HepG2 (cell line): ENCODE measurements around the gene CTRL. TPM values are rescaled to one million over a fixed set of nuclear protein-coding genes. Genes with fewer than 3 reads are reported as not detected.
A peak's percentile ranks its signal among the peaks of the same experiment; 100 is the strongest.

Experiments used
- ARID5B ChIP-seq: IDR thresholded peaks from 2 replicates; pipeline ENCODE4 v1.4.0; 2020; ENCODE audit warnings: mild to moderate bottlenecking, missing genetic modification reagents
- BCL6 ChIP-seq: IDR thresholded peaks from 2 replicates; pipeline ENCODE4 v1.6.1; 2016; ENCODE audit warnings: missing genetic modification reagents, missing compliant biosample characterization
- CREM ChIP-seq, 2 experiments: sonication (generic) in 1 of 2; formaldehyde crosslinking in 1 of 2; IDR thresholded peaks; 2 replicates each; pipeline versions ENCODE4 v1.4.0 to v1.6.1; 2016 to 2020; ENCODE audit warnings: antibody characterized with exemption in 1 of 2, mild to moderate bottlenecking in 1 of 2, missing genetic modification reagents in 1 of 2
- DDIT3 ChIP-seq: sonication (generic); formaldehyde crosslinking; IDR thresholded peaks from 2 replicates; pipeline ENCODE4 v1.4.0; 2020; ENCODE audit warnings: mild to moderate bottlenecking, missing genetic modification reagents
- ETV5 ChIP-seq: IDR thresholded peaks from 2 replicates; pipeline ENCODE4 v1.6.1; 2018; ENCODE audit warnings: missing biosample characterization, missing genetic modification reagents, inconsistent platforms, borderline replicate concordance
- GATAD1 ChIP-seq: IDR thresholded peaks from 2 replicates; pipeline ENCODE4 v1.6.1; 2016; ENCODE audit warnings: missing genetic modification reagents, missing compliant biosample characterization
- HDAC2 ChIP-seq: sonication (generic); formaldehyde crosslinking; IDR thresholded peaks from 2 replicates; pipeline ENCODE4 v1.4.0; 2020; ENCODE audit warnings: missing genetic modification reagents
- HIC2 ChIP-seq: sonication (generic); formaldehyde crosslinking; IDR thresholded peaks from 2 replicates; pipeline ENCODE4 v1.9.0; 2022; ENCODE audit warnings: low read depth, missing genetic modification reagents
- MXD3 ChIP-seq: IDR thresholded peaks from 2 replicates; pipeline ENCODE4 v1.6.1; 2016; ENCODE audit warnings: mild to moderate bottlenecking, missing biosample characterization, missing genetic modification reagents
- MZF1 ChIP-seq: sonication (generic); formaldehyde crosslinking; IDR thresholded peaks from 2 replicates; pipeline ENCODE4 v1.8.1; 2023; ENCODE audit warnings: mild to moderate bottlenecking, missing genetic modification reagents, borderline replicate concordance
- NFE2 ChIP-seq: sonication (generic); formaldehyde crosslinking; IDR thresholded peaks from 2 replicates; pipeline ENCODE4 v1.4.0; 2020; ENCODE audit warnings: missing genetic modification reagents
- SMARCC2 ChIP-seq: fragments of 450-650 bp; IDR thresholded peaks from 2 replicates; pipeline ENCODE4 v1.6.1; 2017; ENCODE audit warnings: antibody characterized with exemption, mild to moderate bottlenecking
- TCF12 ChIP-seq, 2 experiments: fragments of 450-650 bp in 1 of 2; sonication (generic) in 1 of 2; formaldehyde crosslinking in 1 of 2; IDR thresholded peaks; 2 replicates each; pipeline versions ENCODE4 v1.6.1 to v1.8.0; 2017 to 2022; ENCODE audit warnings: antibody characterized with exemption in 1 of 2, mild to moderate bottlenecking in 1 of 2, missing genetic modification reagents in 1 of 2, moderate library complexity in 1 of 2
- ZBTB21 ChIP-seq: sonication (generic); formaldehyde crosslinking; IDR thresholded peaks from 2 replicates; pipeline ENCODE4 v1.4.0; 2020; ENCODE audit warnings: missing genetic modification reagents
- ZNF337 ChIP-seq: sonication (generic); formaldehyde crosslinking; IDR thresholded peaks from 2 replicates; pipeline ENCODE4 v1.5.1; 2020; ENCODE audit warnings: missing genetic modification reagents, low read depth, mild to moderate bottlenecking, borderline replicate concordance
- ZNF556 ChIP-seq: sonication (generic); formaldehyde crosslinking; IDR thresholded peaks from 2 replicates; pipeline ENCODE4 v1.4.0; 2020; ENCODE audit warnings: mild to moderate bottlenecking, missing genetic modification reagents, borderline replicate concordance
- ZNF598 ChIP-seq: sonication (generic); formaldehyde crosslinking; IDR thresholded peaks from 2 replicates; pipeline ENCODE4 v1.5.1; 2020; ENCODE audit warnings: mild to moderate bottlenecking, missing genetic modification reagents, borderline replicate concordance
- ZNF652 ChIP-seq: IDR thresholded peaks from 2 replicates; pipeline ENCODE4 v1.6.1; 2016; ENCODE audit warnings: low read depth, borderline replicate concordance
- ZNF770 ChIP-seq: sonication (generic); formaldehyde crosslinking; IDR thresholded peaks from 2 replicates; pipeline ENCODE4 v1.5.0; 2020; ENCODE audit warnings: mild to moderate bottlenecking, missing genetic modification reagents
- ZUFSP ChIP-seq: sonication (generic); formaldehyde crosslinking; IDR thresholded peaks from 2 replicates; pipeline ENCODE4 v1.9.0; 2021; ENCODE audit warnings: missing genetic modification reagents, mild to moderate bottlenecking, borderline replicate concordance
- polyA plus RNA-seq, 8 experiments: library from polyadenylated mRNA; depleted of rRNA in 3 of 8; stranded (reverse) in 7 of 8; unstranded in 1 of 8; fragments of >200 nt; fragmentation: Illumina TruSeq in 4 of 8; extraction: Trizol in 4 of 8; gene quantifications; 2 replicates each; pipeline versions ENCODE4 v1.2.1 to v1.2.3, GENCODE V29; 2011 to 2016; ENCODE audit warnings: low read depth in 4 of 8, missing spikeins in 1 of 8, mixed read lengths in 1 of 8; ENCODE audit not compliant: insufficient read depth in 1 of 8
- total RNA-seq, 5 experiments: library from RNA; depleted of rRNA; stranded (reverse); fragments of >200 nt; fragmentation: Illumina TruSeq; extraction: Trizol; gene quantifications; 2 replicates each; pipeline ENCODE4 v1.2.3, GENCODE V29; 2016; ENCODE audit warnings: low read depth in 1 of 5

The CTRL gene
- total and polyA plus RNA-seq, 2 of the 13 experiments (the other 11 are each of a cell fraction or from before 2014, with no cell fraction given) = 1.9 to 2.7 TPM

- no peak for TF ChIP-seq MXD3 (CRISPR knock-in tag)
- TF ChIP-seq ZNF337 (CRISPR knock-in tag) = no peak
- TF ChIP-seq CREM (IDR thresholded peaks at IDR 0.05) = peak; percentile 44; the same call in 1 of the 2 replicates
- no peak for TF ChIP-seq CREM (CRISPR knock-in tag; IDR thresholded peaks at IDR 0.05)
- no peak; the same call in 1 of the 2 replicates for TF ChIP-seq ETV5 (CRISPR knock-in tag)
- TF ChIP-seq MZF1 (CRISPR knock-in tag) = no peak
- no peak for TF ChIP-seq GATAD1
- no peak for TF ChIP-seq SMARCC2
- TF ChIP-seq TCF12 (IDR thresholded peaks at IDR 0.05) = no peak
- peak; percentile 90 for TF ChIP-seq TCF12 (CRISPR knock-in tag; IDR thresholded peaks at IDR 0.05)
- TF ChIP-seq HIC2 (CRISPR knock-in tag) = peak; percentile 89
- TF ChIP-seq BCL6 (CRISPR knock-in tag) = peak; percentile 50
- no peak for TF ChIP-seq DDIT3 (CRISPR knock-in tag)
- TF ChIP-seq ZUFSP (CRISPR knock-in tag) = no peak
- TF ChIP-seq NFE2 (CRISPR knock-in tag) = no peak
- peak; percentile 77 for TF ChIP-seq ARID5B (CRISPR knock-in tag)
- no peak for TF ChIP-seq ZBTB21 (CRISPR knock-in tag)
- TF ChIP-seq HDAC2 (CRISPR knock-in tag) = peak; percentile 45; the same call in 1 of the 2 replicates
- TF ChIP-seq ZNF652 (CRISPR knock-in tag) = no peak
- TF ChIP-seq ZNF770 (CRISPR knock-in tag) = peak; percentile 29; the same call in 1 of the 2 replicates
- no peak for TF ChIP-seq ZNF598 (CRISPR knock-in tag)
- TF ChIP-seq ZNF556 (CRISPR knock-in tag) = no peak; the same call in 1 of the 2 replicates
Measured at GRCh38 chr16:67943256-67943618, 11.6 kb upstream of the CTRL start (continued).
